ENCODE measurements around the gene UBL4B. TPM values are rescaled to one million over a fixed set of nuclear protein-coding genes. Genes with fewer than 3 reads are reported as not detected.

The UBL4B gene
- total RNA-seq, 1 donor from 2014 or later: not detected

GRCh38 chr1:110107867-110108469 lies 4.3 kb upstream of the UBL4B start:
- no peak for DNase-seq (ENCODE audit: low spot score)
- intact Hi-C loops (cut with DNase I): loop anchor here (2.0 kb wide), 1 partner anchor 19 kb away; no protein-coding TSS in a partner anchor

DNA sequence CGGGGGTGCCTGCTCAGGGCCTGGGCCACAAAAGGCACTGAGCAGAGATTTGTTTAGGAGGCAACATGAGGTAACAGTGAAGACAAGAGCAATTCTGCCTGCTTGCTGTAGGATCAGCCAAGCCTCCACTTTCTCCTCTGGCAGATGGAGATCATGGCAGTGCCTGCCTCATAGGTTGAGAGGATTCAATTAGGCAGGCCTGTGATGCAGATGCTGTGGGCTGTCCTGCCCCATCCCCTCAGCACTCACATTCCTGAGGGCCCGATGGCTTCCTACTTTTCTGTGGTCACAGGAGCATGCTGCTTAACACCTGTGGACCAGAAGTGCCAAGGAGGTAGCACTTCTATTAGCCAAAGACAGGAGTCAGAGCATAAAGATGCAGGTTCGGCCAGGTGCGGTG lies 1.2 kb upstream of the UBL4B start:
- intact Hi-C loops (cut with DNase I): no loop called here
- no peak for DNase-seq (ENCODE audit: low spot score)

GRCh38 chr1:110112656-110113055 lies 413 bp downstream of the UBL4B start:
- no peak for DNase-seq (ENCODE audit: low spot score)
- intact Hi-C loops (cut with DNase I): no loop called here

- DNase-seq (ENCODE audit: low spot score): no peak
- intact Hi-C loops (cut with DNase I): no loop called here
These were observed 1.3 kb downstream of the UBL4B start for GRCh38 chr1:110113551-110113950.

GRCh38 chr1:110114173-110114572 lies 1.9 kb downstream of the UBL4B start:
- no peak for DNase-seq (ENCODE audit: low spot score)
- intact Hi-C loops (cut with DNase I): no loop called here

GRCh38 chr1:110114784-110115183 lies 2.5 kb downstream of the UBL4B start:
- no peak for DNase-seq (ENCODE audit: low spot score)
- intact Hi-C loops (cut with DNase I): no loop called here

GRCh38 chr1:110118636-110119396 lies 6.6 kb downstream of the UBL4B start:
- intact Hi-C loops (cut with DNase I): no loop called here
- no peak for DNase-seq (ENCODE audit: low spot score)

DNA sequence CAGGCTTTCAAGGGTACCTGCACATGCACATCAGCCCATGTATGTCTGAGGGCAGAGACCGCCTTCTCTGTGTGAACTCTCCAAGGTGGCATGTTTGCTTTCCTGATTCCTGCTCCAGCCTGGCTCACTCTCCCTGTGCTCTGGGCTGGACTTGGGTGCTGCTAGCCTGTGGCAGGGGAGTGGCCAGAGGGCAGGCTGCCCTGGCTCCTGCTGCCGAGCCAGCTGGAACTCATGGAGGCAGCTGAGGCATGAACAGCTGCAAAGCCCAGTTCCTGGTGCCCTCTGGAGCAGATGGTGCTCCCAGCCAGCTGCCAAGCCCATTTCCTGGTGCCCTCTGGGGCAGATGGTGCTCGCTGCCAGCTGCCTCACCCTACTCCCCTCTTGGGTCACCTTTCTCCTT lies 7.6 kb downstream of the UBL4B start:
- no peak for DNase-seq (ENCODE audit: low spot score)
- intact Hi-C loops (cut with DNase I): no loop called here

- DNase-seq (ENCODE audit: low spot score): no peak
- intact Hi-C loops (cut with DNase I): no loop called here
These were observed 8.8 kb downstream of the UBL4B start for GRCh38 chr1:110120960-110121561.

- DNase-seq (ENCODE audit: low spot score): no peak
- intact Hi-C loops (cut with DNase I): no loop called here
These were observed 11.0 kb downstream of the UBL4B start for GRCh38 chr1:110123224-110123623.

- DNase-seq (ENCODE audit: low spot score): no peak
- intact Hi-C loops (cut with DNase I): no loop called here
These were observed 13.6 kb downstream of the UBL4B start for GRCh38 chr1:110125810-110126209.

DNA sequence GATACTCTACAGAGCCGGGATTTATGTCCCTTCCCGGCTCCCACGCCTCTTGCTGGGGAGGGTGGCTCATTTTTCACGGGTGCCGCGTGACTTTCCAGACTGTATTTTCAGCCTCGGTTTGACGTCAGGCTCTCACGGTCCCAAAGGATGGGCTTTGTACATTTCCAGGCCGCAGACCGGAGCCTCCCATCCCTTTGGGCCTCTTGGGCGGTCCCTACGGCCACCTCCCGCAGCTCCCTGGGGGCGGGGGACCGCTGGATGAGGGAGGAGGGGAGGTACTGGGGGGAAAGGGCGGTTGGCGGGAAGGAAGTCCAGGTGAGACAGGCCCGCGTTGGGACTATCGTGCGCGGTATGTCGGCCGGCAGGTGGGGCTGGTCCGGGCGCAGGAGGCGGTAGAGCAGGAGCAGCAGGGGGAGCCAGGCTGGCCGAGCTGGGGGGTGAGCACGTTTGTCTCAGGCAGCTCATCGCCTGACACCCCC lies 17.9 kb downstream of the UBL4B start:
- intact Hi-C loops (cut with DNase I): no loop called here
- DNase-seq (ENCODE audit: low spot score): no peak

GRCh38 chr1:110130989-110131388 lies 18.7 kb downstream of the UBL4B start:
- DNase-seq (ENCODE audit: low spot score): no peak
- intact Hi-C loops (cut with DNase I): no loop called here

GRCh38 chr1:110132682-110133081 lies 20.4 kb downstream of the UBL4B start:
- DNase-seq (ENCODE audit: low spot score): no peak
- intact Hi-C loops (cut with DNase I): no loop called here

DNA sequence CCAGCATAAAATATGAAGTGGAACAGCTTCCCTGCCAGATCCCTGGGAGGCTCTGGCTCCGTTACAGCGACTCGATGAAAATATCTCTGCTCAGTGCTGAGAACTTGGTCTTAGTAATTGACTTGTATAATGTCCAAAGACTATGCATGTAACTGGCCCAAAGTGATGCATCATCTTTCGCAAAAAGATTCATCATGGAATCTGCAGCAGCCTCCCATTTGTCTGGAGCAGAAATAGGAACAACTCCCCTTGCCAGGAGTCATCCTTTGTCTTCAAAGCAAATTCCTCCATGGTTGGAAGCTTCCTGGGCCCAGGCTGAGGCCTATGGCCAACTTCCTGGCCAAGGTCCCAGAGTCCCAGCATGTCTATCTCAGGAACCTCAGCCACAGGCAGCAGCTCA lies 21.2 kb downstream of the UBL4B start:
- intact Hi-C loops (cut with DNase I): no loop called here
- no peak for DNase-seq (ENCODE audit: low spot score)

- intact Hi-C loops (cut with DNase I): no loop called here
- DNase-seq (ENCODE audit: low spot score): no peak
These were observed 21.9 kb downstream of the UBL4B start for GRCh38 chr1:110134050-110134595.

- DNase-seq (ENCODE audit: low spot score): no peak
- intact Hi-C loops (cut with DNase I): no loop called here
These were observed 23.0 kb downstream of the UBL4B start for GRCh38 chr1:110135246-110135645.

- no peak for DNase-seq (ENCODE audit: low spot score)
- intact Hi-C loops (cut with DNase I): no loop called here
These were observed 23.4 kb downstream of the UBL4B start for GRCh38 chr1:110135666-110136065.

DNA sequence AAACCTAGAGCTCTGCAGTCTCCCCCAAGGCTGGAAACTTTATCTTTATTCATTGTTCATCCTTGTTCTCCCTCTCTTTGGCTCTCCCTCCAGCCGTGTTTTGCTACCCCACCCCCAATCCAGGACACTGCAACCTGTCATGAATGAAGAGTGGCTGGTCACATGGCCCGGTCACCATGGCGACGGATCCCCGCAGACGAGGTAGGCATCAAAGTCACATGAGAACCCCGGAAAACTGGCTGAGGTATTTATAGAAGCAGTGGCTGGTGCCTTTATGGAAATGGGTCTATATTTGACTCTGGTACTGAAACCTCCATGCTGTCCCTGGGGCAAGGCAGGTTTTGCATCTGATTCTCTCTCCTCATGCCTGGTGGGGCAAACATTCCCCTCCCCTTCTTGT lies 24.7 kb downstream of the UBL4B start:
- no peak for DNase-seq (ENCODE audit: low spot score)
- intact Hi-C loops (cut with DNase I): no loop called here

DNA sequence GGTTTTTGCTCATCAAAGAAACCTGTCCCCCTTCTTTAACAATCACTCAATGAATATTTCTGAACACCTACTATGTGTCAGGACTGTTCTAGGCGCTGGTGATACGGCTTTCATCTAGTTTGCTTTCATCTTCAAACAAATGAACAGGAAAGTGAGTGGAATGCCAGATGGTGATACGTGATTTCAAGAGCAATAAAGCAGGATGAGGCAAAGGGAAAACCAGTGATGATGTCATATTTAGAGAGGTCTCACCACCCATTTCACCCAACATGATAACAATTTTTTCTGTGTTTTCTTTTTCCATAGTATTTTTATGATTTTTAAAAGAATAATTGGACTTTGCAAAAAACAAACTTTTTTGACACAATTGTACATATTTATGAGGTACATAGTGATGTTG lies 26.7 kb downstream of the UBL4B start:
- DNase-seq (ENCODE audit: low spot score): no peak
- intact Hi-C loops (cut with DNase I): no loop called here

DNA sequence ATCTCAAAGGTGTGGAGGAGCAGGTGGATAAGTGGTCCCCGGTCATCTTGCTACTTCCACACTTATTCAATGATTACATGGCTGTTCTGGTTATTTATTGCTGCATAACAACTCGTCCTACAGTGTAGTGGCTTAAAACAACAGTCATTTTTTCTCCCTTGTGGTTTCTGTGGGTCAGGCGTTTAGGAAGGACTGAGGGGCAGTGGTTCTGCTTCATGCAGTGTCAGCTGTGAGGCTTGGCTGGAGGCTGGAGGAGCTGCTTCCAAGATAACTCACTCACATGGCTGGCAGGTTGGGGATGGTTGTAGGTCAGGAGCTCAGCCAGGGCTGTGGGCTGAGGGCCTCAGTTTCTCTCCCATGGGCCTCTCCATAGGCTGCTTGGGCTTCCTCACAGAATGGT lies 32.1 kb downstream of the UBL4B start:
- intact Hi-C loops (cut with DNase I): no loop called here
- DNase-seq (ENCODE audit: low spot score): no peak

All from cardiac septum (tissue), 1 donor.